Measurements from ENCODE around the gene CYYR1. TPM values are rescaled to one million over a fixed set of nuclear protein-coding genes. Genes with fewer than 3 reads are reported as not detected.

CYYR1 gene
- polyA plus RNA-seq, 1 experiment = not detected

- no peak for TF ChIP-seq CTCF (IDR thresholded peaks at IDR 0.05; ENCODE audit: low read depth, low read length)
- H3K27me3 ChIP-seq (ENCODE audit: control insufficient read depth, insufficient read depth, low read length) = no peaks in the 10 kb centered on the region
- POLR2A ChIA-PET = no interaction called here
These were observed 40.9 kb downstream of the CYYR1 start for GRCh38 chr21:26532208-26532607.

GRCh38 chr21:26529526-26529925 is 43.6 kb downstream of the CYYR1 start:
- TF ChIP-seq CTCF (IDR thresholded peaks at IDR 0.05; ENCODE audit: low read depth, low read length) = no peak
- DNase-seq (ENCODE audit: low read depth, low spot score) = no peak
- H3K9me3 ChIP-seq (ENCODE audit: control insufficient read depth, insufficient read depth, low read length) = no peaks in the 10 kb centered on the region
- ChIA-PET CTCF (no interaction called here), POLR2A (no interaction called here)
- no peak overlapping the region for H3K4me3 ChIP-seq (ENCODE audit: low read depth, low read length)
- no peaks in the 10 kb centered on the region for H3K27me3 ChIP-seq (ENCODE audit: control insufficient read depth, insufficient read depth, low read length)
- no peak overlapping the region for H3K27ac ChIP-seq (ENCODE audit: low read depth, low read length)

More at GRCh38 chr21:26532208-26532607, 40.9 kb downstream of the CYYR1 start:
- Histone ChIP-seq H3K27ac (ENCODE audit: low read depth, low read length) (no peak overlapping the region), H3K4me3 (ENCODE audit: low read depth, low read length) (no peak overlapping the region), H3K9me3 (ENCODE audit: control insufficient read depth, insufficient read depth, low read length) (no peaks in the 10 kb centered on the region)
- CTCF ChIA-PET = no interaction called here
- no peak for DNase-seq (ENCODE audit: low read depth, low spot score)

GRCh38 chr21:26528882-26529281 is 44.2 kb downstream of the CYYR1 start:
- ChIA-PET CTCF (no interaction called here), POLR2A (no interaction called here)
- Histone ChIP-seq H3K9me3 (ENCODE audit: control insufficient read depth, insufficient read depth, low read length) (no peaks in the 10 kb centered on the region), H3K27me3 (ENCODE audit: control insufficient read depth, insufficient read depth, low read length) (no peaks in the 10 kb centered on the region), H3K27ac (ENCODE audit: low read depth, low read length) (no peak overlapping the region), H3K4me3 (ENCODE audit: low read depth, low read length) (no peak overlapping the region)
- no peak for DNase-seq (ENCODE audit: low read depth, low spot score)
- no peak for TF ChIP-seq CTCF (IDR thresholded peaks at IDR 0.05; ENCODE audit: low read depth, low read length)

GRCh38 chr21:26522704-26523103 is 50.4 kb downstream of the CYYR1 start:
- H3K9me3 ChIP-seq (ENCODE audit: control insufficient read depth, insufficient read depth, low read length) = no peaks in the 10 kb centered on the region
- DNase-seq (ENCODE audit: low read depth, low spot score) = no peak
- no peaks in the 10 kb centered on the region for H3K27me3 ChIP-seq (ENCODE audit: control insufficient read depth, insufficient read depth, low read length)
- TF ChIP-seq CTCF (IDR thresholded peaks at IDR 0.05; ENCODE audit: low read depth, low read length) = no peak
- POLR2A ChIA-PET = no interaction called here
- H3K27ac ChIP-seq (ENCODE audit: low read depth, low read length) = no peak overlapping the region
- CTCF ChIA-PET = no interaction called here
- H3K4me3 ChIP-seq (ENCODE audit: low read depth, low read length) = no peak overlapping the region

- no peaks in the 10 kb centered on the region for H3K9me3 ChIP-seq (ENCODE audit: control insufficient read depth, insufficient read depth, low read length)
- TF ChIP-seq CTCF (IDR thresholded peaks at IDR 0.05; ENCODE audit: low read depth, low read length) = no peak
- no peak overlapping the region for H3K4me3 ChIP-seq (ENCODE audit: low read depth, low read length)
- H3K27me3 ChIP-seq (ENCODE audit: control insufficient read depth, insufficient read depth, low read length) = no peaks in the 10 kb centered on the region
- DNase-seq (ENCODE audit: low read depth, low spot score) = no peak
- POLR2A ChIA-PET = no interaction called here
- no peak overlapping the region for H3K27ac ChIP-seq (ENCODE audit: low read depth, low read length)
- CTCF ChIA-PET = no interaction called here
These were observed 53.9 kb downstream of the CYYR1 start for GRCh38 chr21:26519142-26519541.
